Measurements from ENCODE around the gene FBRSL1.
"Not testable (repeated sequence)": the region's sequence is repeated elsewhere in the genome, so short reads cannot be mapped to it uniquely, and the experiment has no call there.

Gene FBRSL1

GRCh38 chr12:132527883-132528264 is 37.9 kb downstream of the FBRSL1 start:
- H3K36me3 ChIP-seq (ENCODE audit: control insufficient read depth in 5 of 5, insufficient read depth in 5 of 5, low read length in 5 of 5), result peaks cover 0 to 25% (median 9%) of the 10 kb centered on the region in 5 donors
- no peak overlapping the region for H3K27ac ChIP-seq (ENCODE audit: low read depth, low read length)
- peaks cover 0 to 12% (median 7%) of the 10 kb centered on the region in 5 donors for H3K4me1 ChIP-seq (ENCODE audit: control insufficient read depth in 5 of 5, insufficient read depth in 5 of 5, low read length in 5 of 5)
- no peak overlapping the region for H3K4me3 ChIP-seq (ENCODE audit: low read depth in 1 of 5, low read length in 5 of 5)
- H3K9ac ChIP-seq (ENCODE audit: low read length in 5 of 5), result no peak overlapping the region
- H3K27me3 ChIP-seq (ENCODE audit: control insufficient read depth in 5 of 5, insufficient read depth in 4 of 5, low read length in 5 of 5), result no peaks in the 10 kb centered on the region
- no peaks in the 10 kb centered on the region for H3K9me3 ChIP-seq (ENCODE audit: control insufficient read depth in 5 of 5, low read length in 5 of 5)

GRCh38 chr12:132528564-132529106 is 38.7 kb downstream of the FBRSL1 start:
- no peak overlapping the region for H3K9ac ChIP-seq (ENCODE audit: low read length in 5 of 5)
- H3K4me1 ChIP-seq (ENCODE audit: control insufficient read depth in 5 of 5, insufficient read depth in 5 of 5, low read length in 5 of 5), result peaks cover 0 to 8% (median 7%) of the 10 kb centered on the region in 5 donors
- no peaks in the 10 kb centered on the region for H3K27me3 ChIP-seq (ENCODE audit: control insufficient read depth in 5 of 5, insufficient read depth in 4 of 5, low read length in 5 of 5)
- no peak overlapping the region for H3K4me3 ChIP-seq (ENCODE audit: low read depth in 1 of 5, low read length in 5 of 5)
- no peak overlapping the region for H3K27ac ChIP-seq (ENCODE audit: low read depth, low read length)
- peaks cover 0 to 29% (median 9%) of the 10 kb centered on the region in 5 donors for H3K36me3 ChIP-seq (ENCODE audit: control insufficient read depth in 5 of 5, insufficient read depth in 5 of 5, low read length in 5 of 5)
- no peaks in the 10 kb centered on the region for H3K9me3 ChIP-seq (ENCODE audit: control insufficient read depth in 5 of 5, low read length in 5 of 5)

GRCh38 chr12:132529156-132529839 is 39.3 kb downstream of the FBRSL1 start:
- Histone ChIP-seq H3K27me3 (ENCODE audit: control insufficient read depth in 5 of 5, insufficient read depth in 4 of 5, low read length in 5 of 5) (no peaks in the 10 kb centered on the region), H3K36me3 (ENCODE audit: control insufficient read depth in 5 of 5, insufficient read depth in 5 of 5, low read length in 5 of 5) (peaks cover 0 to 32% (median 9%) of the 10 kb centered on the region in 5 donors), H3K9ac (ENCODE audit: low read length in 5 of 5) (no peak overlapping the region), H3K27ac (ENCODE audit: low read depth, low read length) (no peak overlapping the region), H3K4me1 (ENCODE audit: control insufficient read depth in 5 of 5, insufficient read depth in 5 of 5, low read length in 5 of 5) (peaks cover 0 to 2% (median under 1%) of the 10 kb centered on the region in 5 donors), H3K4me3 (ENCODE audit: low read depth in 1 of 5, low read length in 5 of 5) (no peak overlapping the region), H3K9me3 (ENCODE audit: control insufficient read depth in 5 of 5, low read length in 5 of 5) (no peaks in the 10 kb centered on the region)

GRCh38 chr12:132529906-132530305 is 40.0 kb downstream of the FBRSL1 start:
- H3K4me1 ChIP-seq (ENCODE audit: control insufficient read depth in 5 of 5, insufficient read depth in 5 of 5, low read length in 5 of 5), result no peaks in the 10 kb centered on the region
- H3K4me3 ChIP-seq (ENCODE audit: low read depth in 1 of 5, low read length in 5 of 5), result no peak overlapping the region
- no peak overlapping the region for H3K9ac ChIP-seq (ENCODE audit: low read length in 5 of 5)
- peaks cover 0 to 32% (median 9%) of the 10 kb centered on the region in 5 donors for H3K36me3 ChIP-seq (ENCODE audit: control insufficient read depth in 5 of 5, insufficient read depth in 5 of 5, low read length in 5 of 5)
- H3K9me3 ChIP-seq (ENCODE audit: control insufficient read depth in 5 of 5, low read length in 5 of 5), result no peaks in the 10 kb centered on the region
- no peaks in the 10 kb centered on the region for H3K27me3 ChIP-seq (ENCODE audit: control insufficient read depth in 5 of 5, insufficient read depth in 4 of 5, low read length in 5 of 5)
- no peak overlapping the region for H3K27ac ChIP-seq (ENCODE audit: low read depth, low read length)

GRCh38 chr12:132530447-132530846 is 40.5 kb downstream of the FBRSL1 start:
- Histone ChIP-seq H3K9me3 (ENCODE audit: control insufficient read depth in 5 of 5, low read length in 5 of 5) (no peaks in the 10 kb centered on the region), H3K9ac (ENCODE audit: low read length in 5 of 5) (no peak overlapping the region), H3K4me3 (ENCODE audit: low read depth in 1 of 5, low read length in 5 of 5) (no peak overlapping the region), H3K36me3 (ENCODE audit: control insufficient read depth in 5 of 5, insufficient read depth in 5 of 5, low read length in 5 of 5) (peaks cover 0 to 32% (median 9%) of the 10 kb centered on the region in 5 donors), H3K27me3 (ENCODE audit: control insufficient read depth in 5 of 5, insufficient read depth in 4 of 5, low read length in 5 of 5) (no peaks in the 10 kb centered on the region), H3K27ac (ENCODE audit: low read depth, low read length) (no peak overlapping the region), H3K4me1 (ENCODE audit: control insufficient read depth in 5 of 5, insufficient read depth in 5 of 5, low read length in 5 of 5) (no peaks in the 10 kb centered on the region)

- peaks cover 0 to 29% (median 7%) of the 10 kb centered on the region in 5 donors for H3K36me3 ChIP-seq (ENCODE audit: control insufficient read depth in 5 of 5, insufficient read depth in 5 of 5, low read length in 5 of 5)
- H3K9ac ChIP-seq (ENCODE audit: low read length in 5 of 5), result no peak overlapping the region
- no peaks in the 10 kb centered on the region for H3K4me1 ChIP-seq (ENCODE audit: control insufficient read depth in 5 of 5, insufficient read depth in 5 of 5, low read length in 5 of 5)
- peaks cover 0 to 3% (median 0%) of the 10 kb centered on the region in 5 donors for H3K9me3 ChIP-seq (ENCODE audit: control insufficient read depth in 5 of 5, low read length in 5 of 5)
- no peaks in the 10 kb centered on the region for H3K27me3 ChIP-seq (ENCODE audit: control insufficient read depth in 5 of 5, insufficient read depth in 4 of 5, low read length in 5 of 5)
- H3K27ac ChIP-seq (ENCODE audit: low read depth, low read length), result no peak overlapping the region
- H3K4me3 ChIP-seq (ENCODE audit: low read depth in 1 of 5, low read length in 5 of 5), result no peak overlapping the region
Measured at GRCh38 chr12:132530851-132531250, 40.9 kb downstream of the FBRSL1 start.

GRCh38 chr12:132532711-132533583 is 43.0 kb downstream of the FBRSL1 start:
- H3K4me3 ChIP-seq (ENCODE audit: low read depth in 1 of 5, low read length in 5 of 5); H3K27me3 ChIP-seq (ENCODE audit: control insufficient read depth in 5 of 5, insufficient read depth in 4 of 5, low read length in 5 of 5); H3K4me1 ChIP-seq (ENCODE audit: control insufficient read depth in 5 of 5, insufficient read depth in 5 of 5, low read length in 5 of 5); H3K27ac ChIP-seq (ENCODE audit: low read depth, low read length); H3K9ac ChIP-seq (ENCODE audit: low read length in 5 of 5): not testable (repeated sequence)
- Histone ChIP-seq H3K9me3 (ENCODE audit: control insufficient read depth in 5 of 5, low read length in 5 of 5) (peaks cover 0 to 10% (median 6%) of the 10 kb centered on the region in 5 donors), H3K36me3 (ENCODE audit: control insufficient read depth in 5 of 5, insufficient read depth in 5 of 5, low read length in 5 of 5) (peaks cover 0 to 38% (median 7%) of the 10 kb centered on the region in 5 donors)

GRCh38 chr12:132533584-132533958 is 43.6 kb downstream of the FBRSL1 start:
- no peaks in the 10 kb centered on the region for H3K4me1 ChIP-seq (ENCODE audit: control insufficient read depth in 5 of 5, insufficient read depth in 5 of 5, low read length in 5 of 5)
- peaks cover 0 to 37% (median 6%) of the 10 kb centered on the region in 5 donors for H3K36me3 ChIP-seq (ENCODE audit: control insufficient read depth in 5 of 5, insufficient read depth in 5 of 5, low read length in 5 of 5)
- H3K4me3 ChIP-seq (ENCODE audit: low read depth in 1 of 5, low read length in 5 of 5), result no peak overlapping the region
- no peaks in the 10 kb centered on the region for H3K27me3 ChIP-seq (ENCODE audit: control insufficient read depth in 5 of 5, insufficient read depth in 4 of 5, low read length in 5 of 5)
- peaks cover 0 to 10% (median 6%) of the 10 kb centered on the region in 5 donors for H3K9me3 ChIP-seq (ENCODE audit: control insufficient read depth in 5 of 5, low read length in 5 of 5)
- H3K9ac ChIP-seq (ENCODE audit: low read length in 5 of 5), result no peak overlapping the region
- H3K27ac ChIP-seq (ENCODE audit: low read depth, low read length), result no peak overlapping the region

- Histone ChIP-seq H3K27ac (ENCODE audit: low read depth, low read length) (no peak overlapping the region), H3K9ac (ENCODE audit: low read length in 5 of 5) (no peak overlapping the region), H3K36me3 (ENCODE audit: control insufficient read depth in 5 of 5, insufficient read depth in 5 of 5, low read length in 5 of 5) (peaks cover 0 to 34% (median 3%) of the 10 kb centered on the region in 5 donors), H3K4me3 (ENCODE audit: low read depth in 1 of 5, low read length in 5 of 5) (no peak overlapping the region), H3K9me3 (ENCODE audit: control insufficient read depth in 5 of 5, low read length in 5 of 5) (peaks cover 0 to 10% (median 6%) of the 10 kb centered on the region in 5 donors), H3K27me3 (ENCODE audit: control insufficient read depth in 5 of 5, insufficient read depth in 4 of 5, low read length in 5 of 5) (no peaks in the 10 kb centered on the region), H3K4me1 (ENCODE audit: control insufficient read depth in 5 of 5, insufficient read depth in 5 of 5, low read length in 5 of 5) (no peaks in the 10 kb centered on the region)
Measured at GRCh38 chr12:132534076-132534475, 44.1 kb downstream of the FBRSL1 start.

- Histone ChIP-seq H3K9me3 (ENCODE audit: control insufficient read depth in 5 of 5, low read length in 5 of 5) (peaks cover 0 to 10% (median 6%) of the 10 kb centered on the region in 5 donors), H3K36me3 (ENCODE audit: control insufficient read depth in 5 of 5, insufficient read depth in 5 of 5, low read length in 5 of 5) (peaks cover 0 to 29% (median 3%) of the 10 kb centered on the region in 5 donors), H3K9ac (ENCODE audit: low read length in 5 of 5) (no peak overlapping the region), H3K27me3 (ENCODE audit: control insufficient read depth in 5 of 5, insufficient read depth in 4 of 5, low read length in 5 of 5) (no peaks in the 10 kb centered on the region), H3K27ac (ENCODE audit: low read depth, low read length) (no peak overlapping the region), H3K4me3 (ENCODE audit: low read depth in 1 of 5, low read length in 5 of 5) (no peak overlapping the region), H3K4me1 (ENCODE audit: control insufficient read depth in 5 of 5, insufficient read depth in 5 of 5, low read length in 5 of 5) (no peaks in the 10 kb centered on the region)
Measured at GRCh38 chr12:132535019-132535418, 45.1 kb downstream of the FBRSL1 start.
